A549 (cell line): Measurements from ENCODE around the gene ACER3. TPM values are rescaled to one million over a fixed set of nuclear protein-coding genes. Genes with fewer than 3 reads are reported as not detected.

Experiments used
- ATAC-seq, 2 experiments: fragments of 200-7000 bp in 1 of 2; fragments of >200 bp in 1 of 2; cut with Nextera tagmentation in 1 of 2; cut with Tn5 transposase in 1 of 2; 3 replicates each; pipeline versions ENCODE4 v1.8.0 to v1.9.1; 2018 to 2020; ENCODE audit warnings: mild to moderate bottlenecking in 1 of 2, moderate library complexity in 1 of 2
- CTCF ChIA-PET: fragments of 300-600 bp; sonication (Branson Sonifier 250); formaldehyde crosslinking; extraction: SDS; loops from one replicate; lab custom pipeline; 2021; ENCODE audit warnings: antibody characterized with exemption, inconsistent platforms; lab: Yijun Ruan, JAX
- POLR2A ChIA-PET: fragments of 350-600 bp; formaldehyde crosslinking; extraction: SDS; loops from one replicate; lab custom pipeline; 2021; ENCODE audit warnings: antibody characterized with exemption, inconsistent platforms; lab: Yijun Ruan, JAX
- DNase-seq, 2 experiments: peaks; one replicate each; pipeline versions ENCODE4 v3.0.0 to v3.0.0-alpha.2; 2011 to 2016; ENCODE audit warnings: low read depth in 1 of 2, low spot score in 1 of 2
- FAIRE-seq: peaks from 2 replicates; lab custom pipeline; 2011; peaks lifted over from hg19 to GRCh38; lab: Jason Lieb, UNC
- H3K27ac ChIP-seq, 2 experiments: fragments of >200 bp; sonication (Bioruptor Twin); formaldehyde crosslinking; 3 replicates each; pipeline ENCODE4 v1.5.1; 2016 to 2017
- H3K4me1 ChIP-seq: fragments of >200 bp; sonication (Bioruptor Twin); formaldehyde crosslinking; 3 replicates; pipeline ENCODE4 v1.6.1; 2016
- H3K4me2 ChIP-seq: fragments of >200 bp; sonication (Bioruptor Twin); formaldehyde crosslinking; 3 replicates; pipeline ENCODE4 v1.6.1; 2016
- H3K4me3 ChIP-seq: fragments of >200 bp; sonication (Bioruptor Twin); formaldehyde crosslinking; 3 replicates; pipeline ENCODE4 v1.5.1; 2016
- H3K9me3 ChIP-seq: fragments of >200 bp; sonication (Bioruptor Twin); formaldehyde crosslinking; 3 replicates; pipeline ENCODE4 v1.6.1; 2016
- CBX8 ChIP-seq: fragments of 200-600 bp; sonication (generic); IDR thresholded peaks from 2 replicates; pipeline ENCODE4 v1.6.1; 2016
- CEBPB ChIP-seq, 2 experiments: fragments of >200 bp in 1 of 2; sonication (Bioruptor Twin) in 1 of 2; formaldehyde crosslinking in 1 of 2; IDR thresholded peaks; 2 replicates each; pipeline ENCODE4 v1.6.1; 2012 to 2016
- CHD4 ChIP-seq: fragments of 200-600 bp; sonication (generic); IDR thresholded peaks from 2 replicates; pipeline ENCODE4 v1.6.1; 2016; ENCODE audit warnings: antibody characterized with exemption, mild to moderate bottlenecking, borderline replicate concordance
- EHF ChIP-seq: fragments of 250-450 bp; sonication (Bioruptor Pico); IDR thresholded peaks from 2 replicates; pipeline ENCODE4 v1.5.0; 2020; ENCODE audit warnings: mild to moderate bottlenecking
- FOSB ChIP-seq: fragments of 250-450 bp; sonication (Bioruptor Pico); IDR thresholded peaks from 2 replicates; pipeline ENCODE4 v1.5.0; 2020; ENCODE audit warnings: mild to moderate bottlenecking, moderate library complexity
- KDM1A ChIP-seq: fragments of 200-600 bp; sonication (generic); IDR thresholded peaks from 2 replicates; pipeline ENCODE4 v1.6.1; 2016; ENCODE audit warnings: low read depth, mild to moderate bottlenecking
- KDM5A ChIP-seq: fragments of 200-600 bp; sonication (generic); IDR thresholded peaks from 2 replicates; pipeline ENCODE4 v1.6.1; 2016; ENCODE audit warnings: antibody characterized with exemption, mild to moderate bottlenecking
- MAFK ChIP-seq: fragments of 450-650 bp; IDR thresholded peaks from 2 replicates; pipeline ENCODE4 v1.6.1; 2014; ENCODE audit not compliant: partially characterized antibody
- NFE2L2 ChIP-seq: fragments of 150-350 bp; conservative IDR thresholded peaks from 2 replicates; pipeline ENCODE4 v1.6.1; 2014; ENCODE audit warnings: low read length
- NPAS2 ChIP-seq: fragments of 250-450 bp; sonication (Bioruptor Pico); IDR thresholded peaks from 2 replicates; pipeline ENCODE4 v1.8.0; 2022; ENCODE audit warnings: mild to moderate bottlenecking, moderate library complexity, borderline replicate concordance
- RAD21 ChIP-seq, 2 experiments: fragments of >200 bp in 1 of 2; sonication (Bioruptor Twin) in 1 of 2; formaldehyde crosslinking in 1 of 2; IDR thresholded peaks in 1 of 2; conservative IDR thresholded peaks in 1 of 2; 2 replicates in 1 of 2; 3 replicates in 1 of 2; pipeline ENCODE4 v1.6.1; 2012 to 2018; ENCODE audit warnings: inconsistent platforms in 1 of 2
- RARB ChIP-seq: fragments of 250-450 bp; sonication (Bioruptor Pico); IDR thresholded peaks from 2 replicates; pipeline ENCODE4 v1.8.0; 2021; ENCODE audit warnings: mild to moderate bottlenecking, moderate library complexity
- RFX5 ChIP-seq: fragments of 450-650 bp; IDR thresholded peaks from 2 replicates; pipeline ENCODE4 v1.7.1; 2014; ENCODE audit warnings: antibody characterized with exemption, mild to moderate bottlenecking, moderate library complexity
- RNF2 ChIP-seq: fragments of 200-600 bp; sonication (generic); IDR thresholded peaks from 2 replicates; pipeline ENCODE4 v1.6.1; 2016; ENCODE audit warnings: low read depth, mild to moderate bottlenecking, antibody characterized with exemption, moderate library complexity, borderline replicate concordance
- SMC3 ChIP-seq: fragments of >200 bp; sonication (Bioruptor Twin); formaldehyde crosslinking; IDR thresholded peaks from 3 replicates; pipeline ENCODE4 v1.6.1; 2018; ENCODE audit warnings: inconsistent platforms
- ZNF302 ChIP-seq: fragments of 250-450 bp; sonication (Bioruptor Pico); IDR thresholded peaks from 2 replicates; pipeline ENCODE4 v1.9.0; 2021; ENCODE audit warnings: inconsistent platforms, mild to moderate bottlenecking, moderate library complexity
- WGBS: methylation state at CpG from one replicate; pipeline ENCODE4 v1.1.6; 2017; ENCODE audit errors: missing lambda C conversion rate; 5-methylcytosine and 5-hydroxymethylcytosine counted together
- polyA plus RNA-seq, 4 experiments: library from polyadenylated mRNA; depleted of rRNA in 3 of 4; stranded (reverse); fragments of >200 nt; fragmentation: RNase III in 1 of 4; extraction: RNeasy Plus Mini Kit Qiagen cat#74134 plus additional on column Dnase treatment in 1 of 4; gene quantifications; 2 replicates in 3 of 4; 3 replicates in 1 of 4; pipeline ENCODE4 v1.2.3, GENCODE V29; 2011 to 2017
- TF ChIP-seq, protein P1 (sequence below): fragments of >200 bp; sonication (Bioruptor Twin); formaldehyde crosslinking; IDR thresholded peaks from 3 replicates; pipeline ENCODE4 v1.5.1; 2016
- TF ChIP-seq, protein P2 (sequence below): IDR thresholded peaks from 2 replicates; pipeline ENCODE4 v1.6.1; 2012; ENCODE audit warnings: low read depth, borderline replicate concordance
- TF ChIP-seq, protein P3 (sequence below): fragments of 250-450 bp; sonication (Bioruptor Pico); IDR thresholded peaks from 2 replicates; pipeline ENCODE4 v1.5.0; 2021; ENCODE audit warnings: mild to moderate bottlenecking, moderate library complexity, borderline replicate concordance
- TF ChIP-seq, protein P4 (sequence below): IDR thresholded peaks from 2 replicates; pipeline ENCODE4 v1.6.1; 2012
- TF ChIP-seq, protein P5 (sequence below): fragments of 200-600 bp; sonication (generic); IDR thresholded peaks from 2 replicates; pipeline ENCODE4 v1.6.1; 2016; ENCODE audit warnings: antibody characterized with exemption, mild to moderate bottlenecking, moderate library complexity

The ACER3 gene
- polyA plus RNA-seq, 2 of the 4 experiments (the other 2 are of a cell fraction), result 16.0 to 46.6 TPM

DNA sequence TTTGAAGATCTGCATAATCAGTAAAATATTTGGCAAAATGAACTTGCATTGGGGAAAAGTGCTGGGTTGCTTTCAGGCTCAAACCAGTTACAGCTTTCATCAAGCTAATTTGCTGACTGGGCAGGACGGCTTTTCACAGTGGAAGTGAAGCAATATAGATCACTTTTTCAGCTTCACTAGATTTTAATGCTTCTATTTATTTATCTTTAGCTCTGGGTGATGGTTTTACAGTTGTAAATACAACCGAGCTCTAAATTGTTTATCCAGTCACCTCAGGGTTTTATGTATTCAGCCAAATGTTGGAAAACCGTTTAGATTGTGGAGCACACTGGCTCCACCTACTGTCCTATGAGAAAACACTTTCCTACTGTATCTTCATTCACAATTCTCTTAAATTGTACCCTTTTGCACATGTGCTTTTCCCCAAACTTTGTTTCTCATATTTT lies 58.2 kb downstream of the ACER3 start:
- Histone ChIP-seq H3K4me1 (peaks cover 14% of the 10 kb centered on the region; the same call in 2 of the 3 replicates), H3K4me2 (peak overlapping the region; percentile 55), H3K4me3 (no peak overlapping the region; the same call in 2 of the 3 replicates), H3K27ac (peak overlapping the region; percentile 12 to 54; a peak in 2 of 6 replicates), H3K9me3 (no peaks in the 10 kb centered on the region)
- peak; percentile 21 to 69 for DNase-seq
- ChIA-PET POLR2A (interaction anchor here (1.1 kb wide), 1 partner anchor 118 kb away, joined by 4 read pairs; no protein-coding TSS in a partner anchor), CTCF (interaction anchor here (0.5 to 7.3 kb wide), 54 partner anchors 12 to 524 kb away, joined by 3 to 121 read pairs (median 6); no protein-coding TSS in a partner anchor)
- ATAC-seq, result peak; percentile 67 to 76; a peak in 3 of 6 replicates
- peak; percentile 36 for FAIRE-seq
- 13% methylated on average over 3 of the region's 3 CpGs for WGBS
- peak in 1 of 2 experiments; percentile 15; a peak in 1 of 4 replicates for TF ChIP-seq CEBPB (IDR thresholded peaks at IDR 0.05)
- peak; percentile 83 to 86 for TF ChIP-seq RAD21 (conservative IDR thresholded peaks at IDR 0.05 in 1 of 2, IDR thresholded peaks at IDR 0.05 in 1 of 2)
- TF ChIP-seq, protein P1, sequence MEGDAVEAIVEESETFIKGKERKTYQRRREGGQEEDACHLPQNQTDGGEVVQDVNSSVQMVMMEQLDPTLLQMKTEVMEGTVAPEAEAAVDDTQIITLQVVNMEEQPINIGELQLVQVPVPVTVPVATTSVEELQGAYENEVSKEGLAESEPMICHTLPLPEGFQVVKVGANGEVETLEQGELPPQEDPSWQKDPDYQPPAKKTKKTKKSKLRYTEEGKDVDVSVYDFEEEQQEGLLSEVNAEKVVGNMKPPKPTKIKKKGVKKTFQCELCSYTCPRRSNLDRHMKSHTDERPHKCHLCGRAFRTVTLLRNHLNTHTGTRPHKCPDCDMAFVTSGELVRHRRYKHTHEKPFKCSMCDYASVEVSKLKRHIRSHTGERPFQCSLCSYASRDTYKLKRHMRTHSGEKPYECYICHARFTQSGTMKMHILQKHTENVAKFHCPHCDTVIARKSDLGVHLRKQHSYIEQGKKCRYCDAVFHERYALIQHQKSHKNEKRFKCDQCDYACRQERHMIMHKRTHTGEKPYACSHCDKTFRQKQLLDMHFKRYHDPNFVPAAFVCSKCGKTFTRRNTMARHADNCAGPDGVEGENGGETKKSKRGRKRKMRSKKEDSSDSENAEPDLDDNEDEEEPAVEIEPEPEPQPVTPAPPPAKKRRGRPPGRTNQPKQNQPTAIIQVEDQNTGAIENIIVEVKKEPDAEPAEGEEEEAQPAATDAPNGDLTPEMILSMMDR, result peak; percentile 95
- peak; percentile 99 for TF ChIP-seq MAFK
- TF ChIP-seq, protein P2, sequence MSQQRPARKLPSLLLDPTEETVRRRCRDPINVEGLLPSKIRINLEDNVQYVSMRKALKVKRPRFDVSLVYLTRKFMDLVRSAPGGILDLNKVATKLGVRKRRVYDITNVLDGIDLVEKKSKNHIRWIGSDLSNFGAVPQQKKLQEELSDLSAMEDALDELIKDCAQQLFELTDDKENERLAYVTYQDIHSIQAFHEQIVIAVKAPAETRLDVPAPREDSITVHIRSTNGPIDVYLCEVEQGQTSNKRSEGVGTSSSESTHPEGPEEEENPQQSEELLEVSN, result no peak
- peak; percentile 86 for TF ChIP-seq SMC3
- TF ChIP-seq, protein P3, sequence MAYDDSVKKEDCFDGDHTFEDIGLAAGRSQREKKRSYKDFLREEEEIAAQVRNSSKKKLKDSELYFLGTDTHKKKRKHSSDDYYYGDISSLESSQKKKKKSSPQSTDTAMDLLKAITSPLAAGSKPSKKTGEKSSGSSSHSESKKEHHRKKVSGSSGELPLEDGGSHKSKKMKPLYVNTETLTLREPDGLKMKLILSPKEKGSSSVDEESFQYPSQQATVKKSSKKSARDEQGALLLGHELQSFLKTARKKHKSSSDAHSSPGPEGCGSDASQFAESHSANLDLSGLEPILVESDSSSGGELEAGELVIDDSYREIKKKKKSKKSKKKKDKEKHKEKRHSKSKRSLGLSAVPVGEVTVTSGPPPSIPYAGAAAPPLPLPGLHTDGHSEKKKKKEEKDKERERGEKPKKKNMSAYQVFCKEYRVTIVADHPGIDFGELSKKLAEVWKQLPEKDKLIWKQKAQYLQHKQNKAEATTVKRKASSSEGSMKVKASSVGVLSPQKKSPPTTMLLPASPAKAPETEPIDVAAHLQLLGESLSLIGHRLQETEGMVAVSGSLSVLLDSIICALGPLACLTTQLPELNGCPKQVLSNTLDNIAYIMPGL (CRISPR knock-in tag), result no peak
- no peak for TF ChIP-seq NFE2L2
- no peak for TF ChIP-seq CBX8
- no peak for TF ChIP-seq FOSB
- TF ChIP-seq ZNF302 (CRISPR knock-in tag), result no peak
- TF ChIP-seq RNF2, result no peak

DNA sequence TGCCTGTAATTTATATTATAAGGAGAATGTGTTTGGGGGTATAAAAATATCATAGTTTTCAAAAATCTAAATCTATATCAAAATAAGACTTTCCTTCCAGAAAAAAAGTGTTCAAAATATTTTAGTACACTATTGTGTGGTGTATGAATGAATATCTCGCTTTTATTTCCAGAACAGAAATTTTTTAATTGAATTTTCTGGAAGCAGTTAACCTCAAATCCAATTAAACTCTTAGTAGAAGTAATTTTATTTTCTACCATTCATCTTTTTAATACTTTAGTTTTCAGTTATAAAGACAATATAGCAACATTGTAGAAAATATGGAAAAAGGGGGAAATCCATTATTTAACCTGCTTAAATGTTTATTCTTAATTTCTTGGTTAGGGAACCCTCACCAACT lies 58.7 kb downstream of the ACER3 start:
- H3K27ac ChIP-seq, result no peak overlapping the region
- TF ChIP-seq RFX5 (no peak), RNF2 (no peak)
- ChIA-PET POLR2A (interaction anchor here (1.0 to 1.2 kb wide), 2 partner anchors 113 to 149 kb away, joined by 3 to 5 read pairs; no protein-coding TSS in a partner anchor), CTCF (interaction anchor here (0.7 to 7.3 kb wide), 73 partner anchors 8 to 269 kb away, joined by 3 to 121 read pairs (median 6); no protein-coding TSS in a partner anchor)
- ATAC-seq (no peak), FAIRE-seq (no peak), DNase-seq (no peak)
- H3K4me1 ChIP-seq, result peaks cover 14% of the 10 kb centered on the region; the same call in 2 of the 3 replicates
- WGBS, result 2% methylated on average over 1 of the region's 1 CpG
- H3K4me3 ChIP-seq, result no peak overlapping the region
- no peaks in the 10 kb centered on the region for H3K9me3 ChIP-seq
- H3K4me2 ChIP-seq, result peak overlapping the region; percentile 55; the same call in 2 of the 3 replicates

DNA sequence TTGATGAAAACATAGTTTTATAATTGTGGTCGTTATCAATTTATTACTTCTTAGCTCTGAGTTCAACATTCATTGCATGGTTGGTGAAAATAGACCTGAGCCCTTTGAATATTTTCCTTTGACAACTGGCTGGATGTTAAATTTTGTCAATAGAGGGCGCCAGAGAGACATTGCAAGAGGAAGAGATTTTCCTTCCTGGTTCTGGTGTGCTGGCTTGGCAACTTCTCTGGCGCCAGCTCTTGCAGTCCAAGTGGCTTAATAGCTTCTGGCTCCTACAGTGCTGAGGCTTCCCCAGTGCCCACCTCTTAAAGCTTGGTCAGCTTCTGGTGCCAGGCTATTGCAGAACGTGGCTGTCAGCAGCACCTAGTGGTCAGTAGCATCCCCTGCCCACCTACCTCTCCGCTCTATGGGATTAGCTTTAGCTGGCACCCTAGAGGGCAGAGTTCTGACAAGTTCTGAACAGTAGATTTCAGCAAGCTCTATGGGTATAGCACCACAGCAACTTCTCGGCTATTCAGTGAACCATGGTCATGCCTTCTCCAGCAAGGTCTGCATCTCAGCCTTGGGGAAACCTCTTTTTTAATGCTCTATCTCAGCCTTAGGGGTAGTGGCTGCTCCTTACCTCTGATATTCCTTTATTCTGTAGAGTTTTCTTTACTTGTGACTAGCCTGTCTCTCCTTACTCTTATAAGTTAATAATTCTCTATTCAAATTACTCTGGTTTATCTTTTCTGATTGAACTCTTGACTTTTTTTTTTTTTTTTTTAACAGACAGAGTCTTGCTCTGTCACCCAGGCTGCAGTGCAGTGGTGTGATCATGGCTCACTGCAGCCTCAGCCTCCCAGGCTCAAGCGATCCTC lies 59.4 kb downstream of the ACER3 start:
- H3K4me3 ChIP-seq, result no peak overlapping the region
- H3K4me1 ChIP-seq, result peaks cover 14% of the 10 kb centered on the region; the same call in 2 of the 3 replicates
- no peaks in the 10 kb centered on the region for H3K9me3 ChIP-seq
- no peak for FAIRE-seq
- H3K27ac ChIP-seq, result peak overlapping the region; percentile 6 to 74; a peak in 4 of 6 replicates
- DNase-seq, result peak; percentile 60 to 87
- peak; percentile 96 to 98 for ATAC-seq
- H3K4me2 ChIP-seq, result peak overlapping the region; percentile 55
- ChIA-PET CTCF (interaction anchor here (0.6 to 7.3 kb wide), 76 partner anchors 8 to 385 kb away, joined by 3 to 121 read pairs (median 6); no protein-coding TSS in a partner anchor), POLR2A (interaction anchor here (0.6 to 1.2 kb wide), 3 partner anchors 57 to 150 kb away, joined by 3 to 5 read pairs (median 3); no protein-coding TSS in a partner anchor)
- 29% methylated on average over 7 of the region's 7 CpGs for WGBS
- TF ChIP-seq RARB (CRISPR knock-in tag) (no peak), KDM5A (no peak), RAD21 (conservative IDR thresholded peaks at IDR 0.05 in 1 of 2, IDR thresholded peaks at IDR 0.05 in 1 of 2) (peak; percentile 75 to 91), EHF (CRISPR knock-in tag) (no peak), NPAS2 (CRISPR knock-in tag) (no peak), CHD4 (no peak), KDM1A (no peak), SMC3 (peak; percentile 80), FOSB (no peak)
- TF ChIP-seq, protein P4, sequence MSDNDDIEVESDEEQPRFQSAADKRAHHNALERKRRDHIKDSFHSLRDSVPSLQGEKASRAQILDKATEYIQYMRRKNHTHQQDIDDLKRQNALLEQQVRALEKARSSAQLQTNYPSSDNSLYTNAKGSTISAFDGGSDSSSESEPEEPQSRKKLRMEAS, result no peak
- TF ChIP-seq, protein P5, sequence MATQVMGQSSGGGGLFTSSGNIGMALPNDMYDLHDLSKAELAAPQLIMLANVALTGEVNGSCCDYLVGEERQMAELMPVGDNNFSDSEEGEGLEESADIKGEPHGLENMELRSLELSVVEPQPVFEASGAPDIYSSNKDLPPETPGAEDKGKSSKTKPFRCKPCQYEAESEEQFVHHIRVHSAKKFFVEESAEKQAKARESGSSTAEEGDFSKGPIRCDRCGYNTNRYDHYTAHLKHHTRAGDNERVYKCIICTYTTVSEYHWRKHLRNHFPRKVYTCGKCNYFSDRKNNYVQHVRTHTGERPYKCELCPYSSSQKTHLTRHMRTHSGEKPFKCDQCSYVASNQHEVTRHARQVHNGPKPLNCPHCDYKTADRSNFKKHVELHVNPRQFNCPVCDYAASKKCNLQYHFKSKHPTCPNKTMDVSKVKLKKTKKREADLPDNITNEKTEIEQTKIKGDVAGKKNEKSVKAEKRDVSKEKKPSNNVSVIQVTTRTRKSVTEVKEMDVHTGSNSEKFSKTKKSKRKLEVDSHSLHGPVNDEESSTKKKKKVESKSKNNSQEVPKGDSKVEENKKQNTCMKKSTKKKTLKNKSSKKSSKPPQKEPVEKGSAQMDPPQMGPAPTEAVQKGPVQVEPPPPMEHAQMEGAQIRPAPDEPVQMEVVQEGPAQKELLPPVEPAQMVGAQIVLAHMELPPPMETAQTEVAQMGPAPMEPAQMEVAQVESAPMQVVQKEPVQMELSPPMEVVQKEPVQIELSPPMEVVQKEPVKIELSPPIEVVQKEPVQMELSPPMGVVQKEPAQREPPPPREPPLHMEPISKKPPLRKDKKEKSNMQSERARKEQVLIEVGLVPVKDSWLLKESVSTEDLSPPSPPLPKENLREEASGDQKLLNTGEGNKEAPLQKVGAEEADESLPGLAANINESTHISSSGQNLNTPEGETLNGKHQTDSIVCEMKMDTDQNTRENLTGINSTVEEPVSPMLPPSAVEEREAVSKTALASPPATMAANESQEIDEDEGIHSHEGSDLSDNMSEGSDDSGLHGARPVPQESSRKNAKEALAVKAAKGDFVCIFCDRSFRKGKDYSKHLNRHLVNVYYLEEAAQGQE, result no peak
